Smooth muscle cell (in vitro differentiated cells): ENCODE results near the gene DAAM2. TPM values are rescaled to one million over a fixed set of nuclear protein-coding genes. Genes with fewer than 3 reads are reported as not detected.
A peak's percentile ranks its signal among the peaks of the same experiment; 100 is the strongest.

Experiments used
- DNase-seq: peaks from one replicate; lab custom pipeline; 2025; ENCODE audit not compliant: unreplicated experiment; lab: John Stamatoyannopoulos, UW
- H2AFZ ChIP-seq: fragments of 200-600 bp; sonication (generic); 2 replicates; pipeline ENCODE4 v1.6.0; 2016; ENCODE audit warnings: antibody characterized with exemption, low read depth, mild to moderate bottlenecking
- H3F3A ChIP-seq: fragments of 200-600 bp; sonication (generic); 2 replicates; pipeline ENCODE4 v1.6.0; 2017; ENCODE audit warnings: antibody characterized with exemption, low read depth
- H3K27ac ChIP-seq: fragments of 200-600 bp; sonication (generic); 2 replicates; pipeline ENCODE4 v1.5.1; 2016; ENCODE audit warnings: low read depth, mild to moderate bottlenecking
- H3K27me3 ChIP-seq: fragments of 200-600 bp; sonication (generic); 2 replicates; pipeline ENCODE4 v1.6.1; 2016; ENCODE audit warnings: low read depth, mild to moderate bottlenecking
- H3K36me3 ChIP-seq: fragments of 200-600 bp; sonication (generic); 2 replicates; pipeline ENCODE4 v1.5.1; 2016; ENCODE audit warnings: low read depth
- H3K4me1 ChIP-seq: fragments of 200-600 bp; sonication (generic); 2 replicates; pipeline ENCODE4 v1.5.1; 2016; ENCODE audit warnings: low read depth
- H3K4me2 ChIP-seq: fragments of 200-600 bp; sonication (generic); 2 replicates; pipeline ENCODE4 v1.6.0; 2016; ENCODE audit warnings: mild to moderate bottlenecking
- H3K4me3 ChIP-seq: fragments of 200-600 bp; sonication (generic); 2 replicates; pipeline ENCODE4 v1.5.1; 2016; ENCODE audit warnings: mild to moderate bottlenecking
- H3K79me2 ChIP-seq: fragments of 200-600 bp; sonication (generic); 2 replicates; pipeline ENCODE4 v1.6.0; 2016; ENCODE audit warnings: low read depth, mild to moderate bottlenecking
- H3K9ac ChIP-seq: fragments of 200-600 bp; sonication (generic); 2 replicates; pipeline ENCODE4 v1.6.0; 2016; ENCODE audit warnings: low read depth
- H3K9me3 ChIP-seq: fragments of 200-600 bp; sonication (generic); replicated peaks from 2 replicates; pipeline ENCODE4 v1.5.1; 2016; ENCODE audit warnings: low read depth
- H4K20me1 ChIP-seq: fragments of 200-600 bp; sonication (generic); 2 replicates; pipeline ENCODE4 v1.6.0; 2016; ENCODE audit warnings: low read depth
- WGBS: methylation state at CpG from one replicate; pipeline ENCODE4 v1.1.7; 2016; ENCODE audit warnings: low lambda C conversion rate; 5-methylcytosine and 5-hydroxymethylcytosine counted together
- polyA plus RNA-seq: library from polyadenylated mRNA; unstranded; fragments of >200 nt; fragmentation: Nextera tagmentation; extraction: Ambion mirVana; gene quantifications from 2 replicates; pipeline ENCODE4 v1.2.1, GENCODE V29; 2016
- total RNA-seq: library from RNA; depleted of rRNA; stranded (reverse); fragments of >200 nt; gene quantifications from 2 replicates; pipeline ENCODE4 v1.2.3, GENCODE V29; 2014
- TF ChIP-seq, protein P1 (sequence below): fragments of 200-600 bp; sonication (generic); IDR thresholded peaks from 2 replicates; pipeline ENCODE4 v1.5.1; 2017; ENCODE audit warnings: borderline replicate concordance, mild to moderate bottlenecking, antibody characterized with exemption; ENCODE audit not compliant: insufficient read depth, poor library complexity, severe bottlenecking

The DAAM2 gene
- total and polyA plus RNA-seq, 2 experiments from 2014 or later = 26.5 to 29.8 TPM

DNA sequence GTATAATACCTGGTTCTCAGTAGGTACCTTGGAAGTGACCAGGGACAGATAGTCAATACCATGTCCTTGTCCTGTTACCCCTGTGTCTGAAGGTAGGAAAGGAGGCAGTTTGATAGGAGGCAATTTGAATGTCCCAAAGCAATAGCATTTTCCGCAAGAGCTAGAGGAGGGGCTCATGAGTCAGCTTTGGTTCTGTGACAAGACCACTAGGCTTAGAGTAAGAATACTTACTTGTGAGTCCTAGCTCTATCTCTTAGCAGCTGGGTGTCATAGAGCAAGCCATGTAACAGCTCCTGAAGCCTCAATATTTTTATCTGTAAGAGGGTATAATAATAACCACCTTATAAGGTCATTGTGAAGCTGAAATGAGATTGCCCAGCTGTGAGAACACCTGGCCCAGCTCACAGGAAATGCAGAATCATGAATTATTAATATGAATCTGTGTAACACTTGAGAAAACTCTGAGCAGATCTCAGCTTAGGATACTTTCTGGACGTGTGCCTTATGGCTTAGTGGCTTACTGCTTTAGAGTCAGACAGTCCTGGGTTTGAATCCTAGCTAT lies 58.6 kb downstream of the DAAM2 start:
- H3K27me3 ChIP-seq = no peaks in the 10 kb centered on the region
- H3K4me3 ChIP-seq = no peak overlapping the region
- no peaks in the 10 kb centered on the region for H3K9me3 ChIP-seq
- DNase-seq = no peak
- H3K9ac ChIP-seq = no peak overlapping the region
- H3K4me2 ChIP-seq = peak overlapping the region; percentile 24
- peaks cover 6% of the 10 kb centered on the region for H4K20me1 ChIP-seq
- H3K79me2 ChIP-seq = peaks cover 6% of the 10 kb centered on the region
- no peaks in the 10 kb centered on the region for H3K4me1 ChIP-seq
- H3K36me3 ChIP-seq = no peaks in the 10 kb centered on the region
- TF ChIP-seq, protein P1, sequence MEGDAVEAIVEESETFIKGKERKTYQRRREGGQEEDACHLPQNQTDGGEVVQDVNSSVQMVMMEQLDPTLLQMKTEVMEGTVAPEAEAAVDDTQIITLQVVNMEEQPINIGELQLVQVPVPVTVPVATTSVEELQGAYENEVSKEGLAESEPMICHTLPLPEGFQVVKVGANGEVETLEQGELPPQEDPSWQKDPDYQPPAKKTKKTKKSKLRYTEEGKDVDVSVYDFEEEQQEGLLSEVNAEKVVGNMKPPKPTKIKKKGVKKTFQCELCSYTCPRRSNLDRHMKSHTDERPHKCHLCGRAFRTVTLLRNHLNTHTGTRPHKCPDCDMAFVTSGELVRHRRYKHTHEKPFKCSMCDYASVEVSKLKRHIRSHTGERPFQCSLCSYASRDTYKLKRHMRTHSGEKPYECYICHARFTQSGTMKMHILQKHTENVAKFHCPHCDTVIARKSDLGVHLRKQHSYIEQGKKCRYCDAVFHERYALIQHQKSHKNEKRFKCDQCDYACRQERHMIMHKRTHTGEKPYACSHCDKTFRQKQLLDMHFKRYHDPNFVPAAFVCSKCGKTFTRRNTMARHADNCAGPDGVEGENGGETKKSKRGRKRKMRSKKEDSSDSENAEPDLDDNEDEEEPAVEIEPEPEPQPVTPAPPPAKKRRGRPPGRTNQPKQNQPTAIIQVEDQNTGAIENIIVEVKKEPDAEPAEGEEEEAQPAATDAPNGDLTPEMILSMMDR = no peak
- H3K27ac ChIP-seq = peak overlapping the region; percentile 40
- WGBS = 43% methylated on average over 2 of the region's 2 CpGs
- no peak overlapping the region for H2AFZ ChIP-seq
- peaks cover 4% of the 10 kb centered on the region for H3F3A ChIP-seq

DNA sequence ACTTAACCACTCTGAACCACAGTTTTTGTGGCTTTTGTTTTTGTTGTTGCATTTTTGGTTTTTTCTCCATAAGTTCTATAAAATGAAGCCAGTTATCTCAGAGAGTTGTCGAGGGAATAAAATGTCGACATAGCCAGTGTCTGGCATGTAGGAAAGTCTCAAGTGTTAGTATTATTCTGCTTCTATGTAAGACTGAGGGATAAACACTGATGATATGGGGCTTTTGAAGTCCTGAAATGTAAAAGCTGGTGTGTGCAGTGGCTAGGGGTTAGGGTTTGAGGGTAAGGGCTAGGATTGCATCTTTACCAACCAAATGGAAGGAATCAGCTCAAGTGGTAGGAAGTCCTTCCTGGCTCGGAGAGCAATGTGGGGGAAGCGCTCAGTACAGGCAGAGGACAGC lies 59.2 kb downstream of the DAAM2 start:
- H3K4me3 ChIP-seq = no peak overlapping the region
- peak overlapping the region; percentile 13 for H3K27ac ChIP-seq
- no peak overlapping the region for H2AFZ ChIP-seq
- WGBS = 44% methylated on average over 4 of the region's 4 CpGs
- H3K9ac ChIP-seq = no peak overlapping the region
- H4K20me1 ChIP-seq = peaks cover 6% of the 10 kb centered on the region
- TF ChIP-seq, protein P1 = no peak
- no peaks in the 10 kb centered on the region for H3K9me3 ChIP-seq
- no peaks in the 10 kb centered on the region for H3K4me1 ChIP-seq
- H3K27me3 ChIP-seq = no peaks in the 10 kb centered on the region
- H3K4me2 ChIP-seq = peak overlapping the region; percentile 24
- no peak for DNase-seq
- H3K36me3 ChIP-seq = no peaks in the 10 kb centered on the region
- peaks cover 4% of the 10 kb centered on the region for H3F3A ChIP-seq
- H3K79me2 ChIP-seq = peaks cover 6% of the 10 kb centered on the region

DNA sequence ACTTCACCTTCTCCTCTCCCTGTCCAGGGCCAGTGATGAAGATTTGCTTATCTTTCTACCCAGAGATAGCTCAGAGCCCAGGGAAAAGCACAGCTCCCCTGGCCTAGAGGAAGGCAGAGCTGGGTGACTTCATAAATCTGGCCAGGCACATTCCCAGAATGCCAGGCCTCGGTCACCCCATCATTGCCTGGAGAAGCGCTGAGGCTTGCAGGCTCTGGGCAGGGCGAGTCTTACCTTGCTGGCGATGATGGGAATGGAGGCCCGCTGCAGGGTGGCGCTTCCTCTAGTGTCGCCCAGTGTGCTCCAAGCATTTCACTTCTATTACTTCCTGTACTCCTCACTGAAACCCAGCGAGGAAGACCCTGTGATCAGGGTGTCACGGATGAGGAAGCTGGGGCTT lies 60.1 kb downstream of the DAAM2 start:
- Histone ChIP-seq H3K36me3 (no peaks in the 10 kb centered on the region), H3K4me2 (peak overlapping the region; percentile 24), H2AFZ (no peak overlapping the region), H3K9ac (no peak overlapping the region), H3K9me3 (no peaks in the 10 kb centered on the region), H3K4me3 (no peak overlapping the region), H4K20me1 (peaks cover 6% of the 10 kb centered on the region), H3K4me1 (no peaks in the 10 kb centered on the region), H3F3A (peaks cover 4% of the 10 kb centered on the region), H3K79me2 (peaks cover 6% of the 10 kb centered on the region), H3K27ac (no peak overlapping the region), H3K27me3 (no peaks in the 10 kb centered on the region)
- 87% methylated on average over 9 of the region's 9 CpGs for WGBS
- TF ChIP-seq, protein P1 = no peak
- DNase-seq = no peak

DNA sequence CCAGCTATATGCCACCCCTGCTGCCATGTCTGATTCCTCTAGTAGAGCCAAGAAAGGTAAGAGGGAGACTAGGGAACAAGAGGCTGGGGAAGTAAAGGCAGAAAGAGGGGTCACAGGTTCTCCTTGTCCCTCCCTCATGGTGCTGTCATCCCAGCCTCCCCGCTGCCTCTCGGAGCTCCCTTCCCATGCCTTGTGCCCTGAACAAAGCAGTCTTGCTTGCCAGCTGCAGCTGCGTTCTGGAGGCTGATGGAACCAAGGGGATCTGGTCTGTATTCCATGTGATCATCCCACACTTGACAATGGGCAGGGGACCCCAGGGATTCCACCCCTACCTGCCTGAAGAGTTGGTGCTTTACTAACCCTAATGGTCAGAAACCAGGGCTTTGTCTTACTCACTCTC lies 61.4 kb downstream of the DAAM2 start:
- H2AFZ ChIP-seq = no peak overlapping the region
- no peaks in the 10 kb centered on the region for H3K9me3 ChIP-seq
- H4K20me1 ChIP-seq = peaks cover 6% of the 10 kb centered on the region
- no peak overlapping the region for H3K4me3 ChIP-seq
- no peak for DNase-seq
- H3K4me2 ChIP-seq = no peak overlapping the region
- TF ChIP-seq, protein P1 = no peak
- H3K27ac ChIP-seq = no peak overlapping the region
- no peaks in the 10 kb centered on the region for H3K4me1 ChIP-seq
- H3K9ac ChIP-seq = no peak overlapping the region
- 96% methylated on average over 3 of the region's 3 CpGs for WGBS
- peaks cover 4% of the 10 kb centered on the region for H3F3A ChIP-seq
- no peaks in the 10 kb centered on the region for H3K27me3 ChIP-seq
- peaks cover 4% of the 10 kb centered on the region for H3K79me2 ChIP-seq
- H3K36me3 ChIP-seq = no peaks in the 10 kb centered on the region
